Ramos (cell line): ENCODE data around the gene TMEM201.

Experiments used
- in situ Hi-C: fragments of 300-500 bp; cut with MboI; formaldehyde crosslinking; loops from one replicate; pipeline ENCODE4 v1.14.3; 2022; ENCODE audit warnings: low sequenced_read_pairs; ENCODE audit not compliant: unreplicated experiment

Gene TMEM201

DNA sequence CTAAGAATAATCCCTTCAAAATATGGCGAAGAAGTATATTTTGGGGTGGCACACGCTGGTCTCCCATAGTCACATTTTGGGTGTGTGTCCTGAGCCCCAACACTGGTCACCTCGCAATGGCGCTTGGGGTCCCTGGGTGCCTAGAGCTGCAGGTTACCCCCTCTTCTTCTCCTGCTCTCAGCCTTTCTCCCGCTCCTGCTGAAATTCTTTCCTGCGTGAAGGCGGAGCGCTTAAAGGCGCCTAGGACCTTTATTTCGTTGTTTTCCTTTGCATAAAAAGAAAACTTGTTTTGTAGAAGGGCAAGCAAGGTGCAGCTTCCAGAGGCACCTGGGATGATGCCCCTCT, 62.5 kb downstream of the TMEM201 start:
- in situ Hi-C loops, result loop anchor here (5.0 kb wide), 1 partner anchor 36 kb away; no protein-coding TSS in a partner anchor

DNA sequence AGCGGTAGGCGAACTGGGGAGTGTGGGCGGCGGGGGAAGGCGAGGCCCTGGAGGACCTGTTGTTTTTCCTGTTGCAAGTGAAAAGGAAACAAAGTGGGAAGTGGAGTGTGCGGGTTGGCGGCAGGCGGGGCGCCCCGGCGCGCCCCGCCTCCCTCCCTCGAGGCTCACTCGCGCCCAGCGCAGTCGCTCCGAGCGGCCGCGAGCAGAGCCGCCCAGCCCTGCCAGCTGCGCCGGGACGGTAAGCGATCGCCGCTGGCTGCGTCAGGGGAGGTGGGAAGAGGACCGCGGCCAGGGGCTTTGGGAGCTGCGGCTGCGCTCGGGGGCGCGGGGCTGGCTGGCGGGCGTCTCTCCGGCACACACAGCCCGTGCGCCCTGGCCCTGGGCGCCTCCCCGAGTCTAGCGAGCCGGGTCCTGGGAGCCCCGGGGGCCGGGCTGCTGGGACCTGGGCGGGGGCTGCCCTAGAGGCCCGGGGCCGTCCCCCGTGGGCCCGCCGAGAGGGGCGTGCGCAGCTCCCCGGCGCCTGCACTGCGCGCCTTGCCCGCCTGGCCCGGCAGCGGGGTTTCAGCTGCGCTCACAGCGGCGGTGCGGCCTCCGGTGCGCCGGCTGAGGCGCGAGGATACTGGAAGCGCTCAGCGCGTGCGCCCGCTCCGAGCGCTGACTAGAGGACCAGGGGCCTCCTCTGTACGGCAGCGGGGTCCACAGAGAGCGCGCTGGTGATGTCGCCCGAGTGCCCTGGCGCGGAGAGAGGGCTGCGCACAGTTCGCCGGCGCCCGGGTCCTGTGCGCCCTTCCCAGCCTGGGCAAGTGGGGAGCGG, 63.1 kb downstream of the TMEM201 start, which contains the start of gene PIK3CD:
PIK3CD (plus strand) TSS at position 167 of the 814 bp plus-strand sequence. CDS start 58,725 bp downstream, outside the sequence.
- in situ Hi-C loops, result loop anchor here (5.0 kb wide), 1 partner anchor 36 kb away; no protein-coding TSS in a partner anchor

DNA sequence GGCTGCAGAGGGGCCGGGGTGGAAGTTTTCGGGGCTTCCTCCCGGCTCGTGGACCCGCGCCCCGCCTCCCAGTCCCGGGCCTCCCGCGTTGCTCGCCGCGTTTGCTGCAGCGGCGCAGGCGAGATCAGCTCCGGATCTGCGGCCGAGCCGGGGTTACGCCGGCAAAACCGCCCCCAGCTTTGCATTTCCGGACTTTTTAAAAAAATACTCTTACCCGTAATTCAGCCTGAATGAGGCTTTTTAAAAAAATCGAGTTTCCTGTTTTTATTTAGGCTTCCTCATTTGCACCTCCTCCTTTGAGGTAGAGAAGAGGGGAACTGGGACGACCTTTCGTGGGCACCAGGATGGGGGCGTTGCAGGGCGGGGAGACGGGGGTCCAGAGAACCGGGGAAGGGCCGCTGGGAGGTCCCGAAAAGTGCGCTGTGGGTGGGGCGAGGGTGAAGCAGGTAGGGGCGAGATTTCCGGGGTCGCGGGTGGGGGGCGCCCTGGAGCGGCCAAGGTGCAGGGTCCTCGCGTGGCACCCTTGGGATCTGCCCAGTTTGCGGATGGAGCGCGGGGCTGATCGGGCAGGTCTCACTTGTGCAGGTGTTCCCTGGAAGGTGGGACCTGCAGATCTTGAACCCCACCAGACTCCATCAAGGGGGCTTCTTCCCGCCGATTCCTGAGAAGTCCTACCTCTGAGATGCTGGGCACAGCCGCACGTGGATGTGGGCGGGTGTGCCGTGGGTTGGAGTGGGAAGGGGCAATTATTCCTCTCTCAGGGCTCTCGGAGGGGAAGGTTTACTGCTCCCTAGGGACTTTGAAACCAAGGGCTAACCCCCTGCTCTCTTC, 63.9 kb downstream of the TMEM201 start:
- in situ Hi-C loops, result loop anchor here (5.0 kb wide), 1 partner anchor 35 kb away; no protein-coding TSS in a partner anchor

DNA sequence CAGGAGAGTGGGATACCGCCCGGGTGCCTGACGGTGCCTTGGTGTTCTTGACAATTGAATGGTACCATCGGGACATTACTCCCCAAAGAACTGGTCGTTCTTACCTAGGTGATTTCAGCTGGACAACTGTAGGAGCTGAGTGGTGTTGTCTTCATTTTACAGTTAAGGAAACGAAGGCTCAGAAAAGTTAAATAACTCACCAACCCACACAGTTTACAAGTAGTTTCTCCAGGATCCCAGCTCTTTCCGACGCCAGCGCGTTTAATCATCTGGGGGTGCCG, 64.4 kb downstream of the TMEM201 start:
- in situ Hi-C loops, result loop anchor here (5.0 kb wide), 1 partner anchor 34 kb away; no protein-coding TSS in a partner anchor

DNA sequence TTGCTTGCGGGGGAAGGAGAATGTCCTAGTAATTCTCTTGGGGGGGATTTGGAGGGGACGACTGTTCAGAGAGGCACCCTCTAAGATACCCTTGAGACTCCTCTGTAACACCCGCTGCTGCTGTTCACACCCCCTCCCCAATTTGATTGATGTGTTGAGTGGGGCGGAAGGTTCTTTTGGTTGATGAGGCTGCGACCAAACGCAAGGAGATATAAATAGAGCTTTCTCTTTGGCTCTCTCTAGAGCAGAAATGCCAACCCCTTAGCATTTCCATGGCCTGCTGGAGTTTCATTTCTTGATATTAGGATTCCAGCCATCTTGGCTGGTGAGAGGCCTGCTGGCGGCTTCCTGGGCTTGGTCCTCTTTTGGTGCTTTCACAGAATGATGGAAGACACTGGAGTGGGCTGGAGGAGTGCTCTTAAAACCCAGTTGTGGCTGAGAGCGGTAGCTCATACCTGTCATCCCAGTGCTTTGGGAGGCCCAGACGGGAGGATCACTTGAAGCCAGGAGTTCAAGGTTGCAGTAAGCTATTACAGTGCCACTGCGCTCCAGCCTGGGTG, 64.9 kb downstream of the TMEM201 start:
- in situ Hi-C loops, result loop anchor here (5.0 kb wide), 1 partner anchor 34 kb away; no protein-coding TSS in a partner anchor

DNA sequence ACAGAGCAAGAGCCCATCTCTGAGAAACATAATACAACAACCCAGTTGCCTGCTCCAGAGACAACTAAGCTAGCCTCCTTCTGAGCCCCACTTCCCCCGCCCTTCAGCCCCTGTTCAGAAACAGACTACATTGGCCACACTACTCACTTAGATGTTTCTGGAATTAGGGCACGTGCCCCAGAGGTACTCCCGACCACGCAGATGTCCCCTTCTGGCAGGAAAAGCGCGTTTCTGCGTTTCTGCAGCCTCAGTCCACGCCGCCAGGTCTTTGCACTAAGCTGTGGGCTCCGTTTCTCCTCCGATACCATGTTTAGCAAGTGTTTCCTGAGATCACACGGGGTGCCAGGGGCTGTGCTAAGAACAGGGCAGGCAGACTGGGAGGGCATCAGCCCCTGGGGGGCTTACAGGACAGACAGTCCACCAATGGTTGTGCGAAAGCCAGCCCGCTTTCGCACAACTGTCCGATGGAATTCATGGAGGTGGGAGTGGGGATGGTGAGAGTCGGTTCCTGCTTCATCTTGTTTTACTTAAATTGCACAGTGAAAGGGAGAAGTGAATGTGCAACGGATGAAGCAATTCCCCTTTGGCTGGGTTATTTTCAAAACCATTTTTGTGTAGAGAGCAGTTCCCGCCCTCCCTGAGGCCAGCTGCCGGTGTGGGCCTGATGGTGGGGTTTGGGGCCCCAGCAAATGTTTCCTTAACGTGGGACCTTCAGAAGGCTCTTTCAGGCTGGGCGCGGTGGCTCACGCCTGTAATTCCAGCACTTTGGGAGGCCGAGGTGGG, 65.5 kb downstream of the TMEM201 start:
- in situ Hi-C loops, result loop anchor here (5.0 kb wide), 1 partner anchor 33 kb away; no protein-coding TSS in a partner anchor

DNA sequence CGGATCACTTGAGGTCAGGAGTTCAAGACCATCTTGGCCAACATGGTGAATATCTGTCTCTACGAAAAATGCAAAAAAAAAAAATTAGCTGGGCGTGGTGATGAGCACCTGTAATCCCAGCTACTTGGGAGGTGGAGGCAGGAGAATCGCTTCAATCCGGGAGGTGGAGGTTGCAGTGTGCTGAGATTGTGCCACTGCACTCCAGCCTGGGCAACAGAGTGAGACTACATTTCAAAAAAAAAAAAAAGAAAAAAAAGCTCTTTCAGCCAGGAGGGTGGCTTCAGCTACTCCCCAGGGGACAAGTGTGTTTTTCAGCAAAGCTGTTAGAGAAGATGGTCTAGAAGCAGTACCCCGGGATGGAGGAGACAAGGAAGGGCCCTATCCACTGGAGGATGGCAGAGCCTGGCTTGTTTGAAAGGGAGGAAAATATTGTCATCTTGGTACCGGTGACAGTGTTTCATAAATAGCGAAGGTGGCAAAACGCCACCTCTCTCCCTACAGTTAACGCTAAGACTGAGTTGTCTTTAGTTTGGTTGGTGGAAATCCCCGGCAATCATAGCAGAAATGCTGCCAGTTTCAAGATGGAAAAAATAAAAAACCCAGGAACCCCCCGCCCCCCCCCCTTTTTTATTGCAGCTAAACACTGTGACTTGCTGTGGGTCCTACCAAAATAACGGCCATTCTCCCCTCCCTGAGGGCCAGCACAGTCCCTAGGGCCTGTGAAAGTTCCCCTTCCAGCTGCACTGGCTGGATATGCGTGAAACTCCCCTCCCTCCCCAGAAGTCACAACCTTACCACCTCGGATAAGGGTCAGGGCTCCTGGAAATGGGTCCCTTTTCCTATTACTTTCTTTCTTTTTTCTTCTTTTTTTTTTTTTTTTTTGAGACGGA, 66.4 kb downstream of the TMEM201 start:
- in situ Hi-C loops, result loop anchor here (5.0 kb wide), 1 partner anchor 32 kb away; no protein-coding TSS in a partner anchor

DNA sequence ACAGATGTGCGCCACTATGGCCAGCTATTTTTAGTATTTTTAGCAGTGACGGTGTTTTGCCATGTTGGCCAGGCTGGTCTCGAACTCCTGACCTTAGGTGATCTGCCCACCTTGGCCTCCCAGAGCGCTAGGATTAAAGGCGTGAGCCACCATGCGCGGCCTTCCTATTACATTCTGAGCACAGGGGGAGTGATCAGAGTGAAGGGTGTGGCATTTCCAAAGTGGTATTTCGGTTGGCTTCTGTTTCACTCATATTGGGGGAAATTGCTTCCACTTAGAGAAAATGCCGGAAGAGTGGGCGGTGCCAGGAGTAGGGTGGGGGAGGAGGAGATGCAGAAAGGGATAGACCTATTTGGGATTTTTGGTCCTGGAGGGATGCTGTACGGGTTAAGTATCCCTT, 67.1 kb downstream of the TMEM201 start:
- in situ Hi-C loops, result no loop called here

DNA sequence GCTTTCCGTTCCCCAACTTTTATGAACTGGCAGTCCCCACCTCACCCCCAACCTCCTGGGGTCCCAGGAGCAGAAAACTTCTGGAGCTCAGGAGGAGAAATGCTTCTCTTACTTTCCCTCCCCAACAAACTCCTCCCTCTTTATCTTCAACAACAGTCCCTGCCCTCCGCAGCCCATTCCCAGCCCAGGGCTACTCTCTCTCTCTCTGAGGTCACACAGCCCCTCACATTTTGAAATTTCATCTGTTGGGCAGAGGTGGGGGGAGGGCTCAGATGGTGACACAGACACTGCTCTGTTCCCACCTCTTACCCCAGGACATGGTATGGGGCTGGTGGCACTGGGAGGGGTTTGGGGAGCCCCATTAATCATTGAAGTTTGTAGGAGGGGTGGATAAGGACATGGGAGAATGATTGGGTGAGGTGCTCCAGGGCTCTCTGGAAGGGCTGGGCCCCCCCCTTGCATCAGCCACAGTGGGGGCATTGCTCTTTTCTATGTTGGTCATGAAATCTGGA, 68.9 kb downstream of the TMEM201 start:
- in situ Hi-C loops, result no loop called here

DNA sequence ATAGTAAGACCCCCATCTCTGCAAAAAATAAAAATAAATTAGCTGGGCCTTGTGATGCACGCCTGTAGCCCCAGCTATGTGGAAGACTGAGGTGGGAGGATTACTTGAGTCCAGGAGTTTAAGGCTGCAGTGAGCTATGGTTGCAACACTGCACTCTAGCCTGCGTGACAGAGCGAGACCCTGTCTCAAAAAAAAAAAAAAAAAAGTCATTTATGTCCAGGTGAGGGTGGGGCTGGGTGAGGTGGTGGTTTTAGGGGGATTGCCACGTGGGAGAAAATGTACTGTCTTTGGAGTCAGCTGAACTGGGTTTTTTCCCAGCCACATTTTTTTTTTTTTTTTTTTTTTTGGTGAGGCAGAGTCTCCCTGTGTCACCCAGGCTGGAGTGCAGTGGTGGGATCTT, 69.5 kb downstream of the TMEM201 start:
- in situ Hi-C loops, result no loop called here

DNA sequence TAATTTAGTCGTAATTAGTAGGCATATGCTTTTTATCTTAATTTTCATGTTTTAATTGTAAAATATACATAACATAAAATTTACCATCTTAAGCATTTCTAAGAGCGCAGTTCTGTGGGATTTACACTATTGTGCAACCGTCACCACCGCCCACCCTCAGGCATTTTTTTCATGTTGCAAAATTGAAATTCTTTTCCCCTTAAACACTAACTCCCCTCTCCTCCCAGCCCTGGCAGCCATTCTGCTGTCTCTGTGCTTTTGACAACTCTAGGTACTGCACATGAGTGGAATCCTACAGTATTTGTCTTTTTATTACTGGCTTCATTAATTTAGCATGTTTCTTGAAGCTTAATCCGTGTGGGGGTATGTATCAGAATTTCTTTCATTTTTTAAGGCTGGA, 70.6 kb downstream of the TMEM201 start:
- in situ Hi-C loops, result no loop called here

DNA sequence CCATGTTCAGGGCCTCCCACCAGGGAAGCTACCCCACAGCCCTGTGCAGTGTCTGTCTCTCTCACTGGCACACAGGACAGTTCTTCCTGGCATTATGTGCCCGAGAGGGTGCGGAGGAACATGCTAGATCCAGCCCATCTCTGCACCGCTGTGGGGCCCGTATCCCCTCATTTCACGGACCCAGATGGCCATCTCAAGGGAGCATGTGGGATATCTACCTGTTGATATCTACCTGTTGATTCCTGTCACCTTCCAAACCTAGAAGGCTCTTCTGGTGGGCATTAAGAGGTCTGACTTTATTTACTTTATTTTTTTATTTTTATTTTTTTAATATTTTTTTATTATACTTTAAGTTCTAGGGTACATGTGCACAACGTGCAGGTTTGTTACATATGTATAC, 74.5 kb downstream of the TMEM201 start:
- in situ Hi-C loops, result no loop called here
